Activated B cell treated with CpG ODN at 0.5 μM for 24 hours (primary cell): Measurements from ENCODE around the gene ANKRD44. TPM values are rescaled to one million over a fixed set of nuclear protein-coding genes. Genes with fewer than 3 reads are reported as not detected.

ENCODE experiments used
- ATAC-seq: fragments of 200-7000 bp; cut with Tn5 transposase; one replicate; pipeline ENCODE4 v1.10.0; 2021; ENCODE audit warnings: low read depth, mild to moderate bottlenecking, moderate library complexity
- CTCF ChIA-PET: fragments of 350-600 bp; sonication (Branson Sonifier 250); formaldehyde crosslinking; loops from one replicate; lab custom pipeline; 2021; ENCODE audit warnings: antibody characterized with exemption; lab: Charles Lee
- POLR2A ChIA-PET: fragments of 350-600 bp; sonication (Branson Sonifier 250); formaldehyde crosslinking; loops from one replicate; lab custom pipeline; 2021; ENCODE audit warnings: antibody characterized with exemption; lab: Charles Lee
- DNase-seq: peaks from one replicate; pipeline ENCODE4 v3.0.0; 2022
- H3K27ac Mint-ChIP-seq: one replicate; pipeline ENCODE4 v1.8.0; 2020; ENCODE audit warnings: mixed read lengths
- H3K27me3 Mint-ChIP-seq: one replicate; pipeline ENCODE4 v1.8.0; 2021; ENCODE audit warnings: mixed read lengths
- H3K36me3 Mint-ChIP-seq: one replicate; pipeline ENCODE4 v1.8.0; 2021; ENCODE audit warnings: low read depth, mixed read lengths
- H3K4me1 Mint-ChIP-seq: one replicate; pipeline ENCODE4 v1.8.0; 2021; ENCODE audit warnings: mixed read lengths
- H3K4me3 Mint-ChIP-seq: one replicate; pipeline ENCODE4 v1.8.0; 2020; ENCODE audit warnings: mild to moderate bottlenecking, mixed read lengths
- H3K9me3 Mint-ChIP-seq: one replicate; pipeline ENCODE4 v1.8.0; 2020; ENCODE audit warnings: mixed read lengths
- CTCF ChIP-seq: fragments of 200-600 bp; IDR thresholded peaks from one replicate; pipeline ENCODE4 v1.8.0; 2022; ENCODE audit warnings: antibody characterized with exemption, mild to moderate bottlenecking
- intact Hi-C: fragments of 100-400 bp; cut with micrococcal nuclease; formaldehyde crosslinking; loops from one replicate; pipeline ENCODE4 v1.15.1; 2024
- total RNA-seq: library from RNA; stranded (reverse); gene quantifications from 2 replicates; pipeline ENCODE4 v1.2.3, GENCODE V29; 2022

The ANKRD44 gene
- total RNA-seq, 1 donor from 2014 or later: 185 TPM

- intact Hi-C loops: no loop called here
- no peaks in the 10 kb centered on the region for H3K27me3 Mint-ChIP-seq
- POLR2A ChIA-PET: no interaction called here
- peaks cover 3% of the 10 kb centered on the region for H3K9me3 Mint-ChIP-seq
- H3K27ac Mint-ChIP-seq: no peak overlapping the region
- H3K4me1 Mint-ChIP-seq: no peaks in the 10 kb centered on the region
- CTCF ChIA-PET: no interaction called here
- TF ChIP-seq CTCF: no peak
- H3K36me3 Mint-ChIP-seq: no peaks in the 10 kb centered on the region
- no peak overlapping the region for H3K4me3 Mint-ChIP-seq
- no peak for DNase-seq
- no peak for ATAC-seq
Observed at GRCh38 chr2:196965651-196966050, 344.9 kb downstream of the ANKRD44 start.

DNA sequence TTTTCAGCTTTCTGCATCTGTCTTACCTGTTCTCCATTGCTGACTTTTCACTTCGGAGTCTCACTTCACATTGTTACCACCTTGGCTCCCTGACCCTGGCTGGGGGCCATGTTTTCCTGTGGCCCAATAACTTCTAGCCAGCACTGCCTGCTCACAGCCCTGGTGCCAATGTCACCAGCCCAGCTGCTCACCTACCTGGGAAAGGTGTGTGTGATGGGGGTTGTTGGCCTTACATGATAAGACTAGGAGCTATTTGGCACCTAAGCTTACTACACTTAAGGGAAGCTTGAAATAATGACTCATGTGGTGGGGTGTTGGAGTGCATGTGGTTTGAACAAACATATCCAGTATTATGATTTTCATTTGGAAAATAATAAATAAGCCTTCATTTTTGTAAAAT is 346.6 kb downstream of the ANKRD44 start:
- Mint-ChIP-seq H3K27ac (no peak overlapping the region), H3K9me3 (peaks cover 3% of the 10 kb centered on the region), H3K4me3 (no peak overlapping the region), H3K4me1 (no peaks in the 10 kb centered on the region), H3K36me3 (no peaks in the 10 kb centered on the region), H3K27me3 (no peaks in the 10 kb centered on the region)
- intact Hi-C loops: no loop called here
- ChIA-PET CTCF (no interaction called here), POLR2A (no interaction called here)
- no peak for TF ChIP-seq CTCF
- no peak for ATAC-seq
- DNase-seq: no peak

GRCh38 chr2:196963043-196963442 is 347.5 kb downstream of the ANKRD44 start:
- CTCF ChIA-PET: no interaction called here
- no peak overlapping the region for H3K4me3 Mint-ChIP-seq
- no peak overlapping the region for H3K27ac Mint-ChIP-seq

DNA sequence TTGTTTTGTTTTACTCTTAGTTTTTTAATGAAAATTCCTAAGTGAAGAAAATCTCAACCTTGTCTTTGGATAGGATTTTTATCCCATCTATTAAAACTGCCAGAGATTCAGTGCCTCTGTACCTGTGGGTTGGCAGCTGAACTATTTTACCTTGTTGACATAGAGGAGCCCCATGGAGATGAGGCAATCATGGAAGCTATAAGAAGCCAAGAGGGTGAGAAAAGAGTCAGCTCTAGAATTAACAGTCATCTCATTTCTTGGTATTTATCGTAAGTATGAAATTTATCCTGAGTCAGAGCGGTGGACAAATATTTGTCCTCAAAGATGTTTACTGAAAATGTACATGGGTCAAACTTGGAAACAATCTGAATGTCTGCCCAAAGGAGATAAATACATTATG is 348.3 kb downstream of the ANKRD44 start:
- Mint-ChIP-seq H3K4me1 (no peaks in the 10 kb centered on the region), H3K4me3 (no peak overlapping the region), H3K27ac (no peak overlapping the region), H3K9me3 (no peaks in the 10 kb centered on the region), H3K36me3 (no peaks in the 10 kb centered on the region), H3K27me3 (no peaks in the 10 kb centered on the region)
- ATAC-seq (no peak), DNase-seq (no peak)
- intact Hi-C loops: no loop called here
- POLR2A ChIA-PET: no interaction called here
- CTCF ChIA-PET: no interaction called here
- TF ChIP-seq CTCF: no peak

More at GRCh38 chr2:196963043-196963442, 347.5 kb downstream of the ANKRD44 start:
- H3K36me3 Mint-ChIP-seq: no peaks in the 10 kb centered on the region
- TF ChIP-seq CTCF: no peak
- POLR2A ChIA-PET: no interaction called here
- H3K9me3 Mint-ChIP-seq: peaks cover 3% of the 10 kb centered on the region
- intact Hi-C loops: no loop called here
- no peaks in the 10 kb centered on the region for H3K4me1 Mint-ChIP-seq
- no peaks in the 10 kb centered on the region for H3K27me3 Mint-ChIP-seq
- no peak for ATAC-seq
- DNase-seq: no peak

DNA sequence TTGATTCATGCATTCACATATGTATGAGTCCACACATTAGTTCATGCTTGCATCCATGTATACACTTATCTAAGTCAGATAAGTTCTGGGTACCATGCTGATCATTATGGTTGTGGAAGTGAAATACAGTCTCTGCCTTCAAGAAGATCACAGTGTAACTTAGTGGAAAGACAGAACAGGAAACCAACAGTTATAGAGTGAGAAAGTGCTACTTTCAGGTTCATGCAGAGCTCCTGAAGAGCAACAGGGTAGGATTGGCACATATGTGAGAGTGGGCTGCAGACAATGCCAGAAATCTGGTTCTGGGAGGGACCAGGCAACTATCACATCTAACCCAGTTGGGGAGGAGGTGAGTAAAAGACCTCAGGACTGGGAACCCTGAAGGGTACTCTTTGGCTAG is 348.7 kb downstream of the ANKRD44 start:
- ChIA-PET POLR2A (no interaction called here), CTCF (no interaction called here)

More for the DNA sequence above, 348.7 kb downstream of the ANKRD44 start:
- Mint-ChIP-seq H3K27ac (no peak overlapping the region), H3K27me3 (no peaks in the 10 kb centered on the region), H3K4me1 (no peaks in the 10 kb centered on the region), H3K36me3 (no peaks in the 10 kb centered on the region), H3K4me3 (no peak overlapping the region), H3K9me3 (no peaks in the 10 kb centered on the region)
- no peak for ATAC-seq
- TF ChIP-seq CTCF: no peak
- intact Hi-C loops: no loop called here
- no peak for DNase-seq
